HepG2 (cell line): ENCODE measurements around the gene CISH. TPM values are rescaled to one million over a fixed set of nuclear protein-coding genes. Genes with fewer than 3 reads are reported as not detected.

Source experiments
- EZH2 ChIP-seq: conservative IDR thresholded peaks from 2 replicates; pipeline ENCODE4 v1.6.1; 2012; ENCODE audit warnings: mild to moderate bottlenecking, low read depth, low read length, moderate library complexity
- GFI1 ChIP-seq: sonication (generic); formaldehyde crosslinking; IDR thresholded peaks from 2 replicates; pipeline ENCODE4 v1.5.0; 2020; ENCODE audit warnings: missing genetic modification reagents, mild to moderate bottlenecking, borderline replicate concordance
- GLMP ChIP-seq: sonication (generic); formaldehyde crosslinking; IDR thresholded peaks from 2 replicates; pipeline ENCODE4 v1.9.0; 2021; ENCODE audit warnings: missing genetic modification reagents, mild to moderate bottlenecking, borderline replicate concordance
- HDAC6 ChIP-seq: fragments of 200-600 bp; sonication (generic); IDR thresholded peaks from 2 replicates; pipeline ENCODE4 v1.7.0; 2017; ENCODE audit warnings: mild to moderate bottlenecking, antibody characterized with exemption, low read length, low read depth
- HINFP ChIP-seq: sonication (generic); formaldehyde crosslinking; IDR thresholded peaks from 2 replicates; pipeline ENCODE4 v1.4.0; 2020; ENCODE audit warnings: low read depth, mild to moderate bottlenecking, missing genetic modification reagents
- MBD4 ChIP-seq: IDR thresholded peaks from 2 replicates; pipeline ENCODE4 v1.6.1; 2012; ENCODE audit warnings: low read length, inconsistent platforms, borderline replicate concordance
- NFAT5 ChIP-seq: sonication (generic); formaldehyde crosslinking; IDR thresholded peaks from 2 replicates; pipeline ENCODE4 v1.4.0; 2020; ENCODE audit warnings: missing genetic modification reagents
- SMAD9 ChIP-seq: sonication (generic); formaldehyde crosslinking; IDR thresholded peaks from 2 replicates; pipeline ENCODE4 v1.5.1; 2020; ENCODE audit warnings: mild to moderate bottlenecking, missing genetic modification reagents
- TARDBP ChIP-seq: sonication (generic); formaldehyde crosslinking; IDR thresholded peaks from 2 replicates; pipeline ENCODE4 v1.8.0; 2022; ENCODE audit warnings: mild to moderate bottlenecking, missing genetic modification reagents
- ZBTB20 ChIP-seq: sonication (generic); formaldehyde crosslinking; IDR thresholded peaks from 2 replicates; pipeline ENCODE4 v1.8.1; 2023; ENCODE audit warnings: missing genetic modification reagents, low read depth, mild to moderate bottlenecking, borderline replicate concordance
- ZBTB33 ChIP-seq: sonication (generic); formaldehyde crosslinking; IDR thresholded peaks from 2 replicates; pipeline ENCODE4 v1.4.0; 2020; ENCODE audit warnings: missing genetic modification reagents
- ZBTB8A ChIP-seq: sonication (generic); formaldehyde crosslinking; IDR thresholded peaks from 2 replicates; pipeline ENCODE4 v1.4.0; 2020; ENCODE audit warnings: mild to moderate bottlenecking, low read depth, missing genetic modification reagents, borderline replicate concordance
- ZNF224 ChIP-seq: sonication (generic); formaldehyde crosslinking; IDR thresholded peaks from 2 replicates; pipeline ENCODE4 v1.5.0; 2020; ENCODE audit warnings: mild to moderate bottlenecking, missing genetic modification reagents
- ZNF543 ChIP-seq: sonication (generic); formaldehyde crosslinking; IDR thresholded peaks from 2 replicates; pipeline ENCODE4 v1.4.0; 2020; ENCODE audit warnings: mild to moderate bottlenecking, missing genetic modification reagents
- ZNF563 ChIP-seq: sonication (generic); formaldehyde crosslinking; IDR thresholded peaks from 2 replicates; pipeline ENCODE4 v1.8.0; 2022; ENCODE audit warnings: mild to moderate bottlenecking, moderate library complexity, missing genetic modification reagents
- ZNF639 ChIP-seq: conservative IDR thresholded peaks from 2 replicates; pipeline ENCODE4 v1.6.1; 2018; ENCODE audit warnings: missing genetic modification reagents
- polyA plus RNA-seq, 8 experiments: library from polyadenylated mRNA; depleted of rRNA in 3 of 8; stranded (reverse) in 7 of 8; unstranded in 1 of 8; fragments of >200 nt; fragmentation: Illumina TruSeq in 4 of 8; extraction: Trizol in 4 of 8; gene quantifications; 2 replicates each; pipeline versions ENCODE4 v1.2.1 to v1.2.3, GENCODE V29; 2011 to 2016; ENCODE audit warnings: low read depth in 4 of 8, missing spikeins in 1 of 8, mixed read lengths in 1 of 8; ENCODE audit not compliant: insufficient read depth in 1 of 8
- total RNA-seq, 5 experiments: library from RNA; depleted of rRNA; stranded (reverse); fragments of >200 nt; fragmentation: Illumina TruSeq; extraction: Trizol; gene quantifications; 2 replicates each; pipeline ENCODE4 v1.2.3, GENCODE V29; 2016; ENCODE audit warnings: low read depth in 1 of 5

Gene CISH
- total and polyA plus RNA-seq, 2 of the 13 experiments (the other 11 are each of a cell fraction or from before 2014, with no cell fraction given), result 0.91 to 1.5 TPM

GRCh38 chr3:50587806-50588758 is 23.5 kb downstream of the CISH start (continued):
- TF ChIP-seq HINFP (CRISPR knock-in tag) (peak; percentile 11; the same call in 1 of the 2 replicates), TARDBP (peak; percentile 69; the same call in 1 of the 2 replicates), ZNF543 (peak; percentile 76), SMAD9 (CRISPR knock-in tag) (no peak), HDAC6 (no peak), GLMP (no peak), ZNF639 (CRISPR knock-in tag) (no peak), MBD4 (no peak), ZBTB33 (no peak), NFAT5 (CRISPR knock-in tag) (no peak), ZBTB8A (0 out of 2 replicates have a peak, but pooled peaks have one; percentile 42), ZNF224 (CRISPR knock-in tag) (no peak), EZH2 (no peak), ZBTB20 (CRISPR knock-in tag) (peak; percentile 77; the same call in 1 of the 2 replicates), GFI1 (CRISPR knock-in tag) (no peak; the same call in 1 of the 2 replicates), ZNF563 (CRISPR knock-in tag) (peak; percentile 50; the same call in 1 of the 2 replicates)
